ENCODE measurements around the gene SEMA4G.

Gene SEMA4G

GRCh38 chr10:100978121-100978900 is 9.0 kb downstream of the SEMA4G start:
- no peak overlapping the region for H3K4me3 ChIP-seq (ENCODE audit: low read length)
- H3K79me2 ChIP-seq (ENCODE audit: low read length) = no peaks in the 10 kb centered on the region
- H3K9ac ChIP-seq (ENCODE audit: low read length) = no peak overlapping the region
- no peaks in the 10 kb centered on the region for H3K4me1 ChIP-seq (ENCODE audit: low read length)
- no peak overlapping the region for H3K27ac ChIP-seq (ENCODE audit: low read length)
- no peak overlapping the region for H2AFZ ChIP-seq (ENCODE audit: low read length)
- no peaks in the 10 kb centered on the region for H3K36me3 ChIP-seq (replicated peaks; ENCODE audit: insufficient read depth, low read length)
- no peak for DNase-seq
- no peak for TF ChIP-seq EZH2phosphoT487 (IDR thresholded peaks at IDR 0.05; ENCODE audit: low read length)
- no peak for TF ChIP-seq CTCF (IDR thresholded peaks at IDR 0.05; ENCODE audit: low read length)
- TF ChIP-seq EZH2 (optimal IDR thresholded peaks at IDR 0.05; ENCODE audit: low read depth, low read length) = no peak
- no peaks in the 10 kb centered on the region for H3F3A ChIP-seq (ENCODE audit: insufficient read depth, low read length)
- no peak overlapping the region for H3K4me2 ChIP-seq (ENCODE audit: low read depth, low read length)
- no peaks in the 10 kb centered on the region for H3K9me3 ChIP-seq (replicated peaks; ENCODE audit: insufficient read depth, low read length)
- no peaks in the 10 kb centered on the region for H4K20me1 ChIP-seq (ENCODE audit: insufficient read depth, low read length)
- no peaks in the 10 kb centered on the region for H3K9me2 ChIP-seq (replicated peaks; ENCODE audit: insufficient read depth, low read length)
- no peaks in the 10 kb centered on the region for H3K27me3 ChIP-seq (replicated peaks; ENCODE audit: insufficient read depth, low read length)

GRCh38 chr10:100978901-100979195 is 9.5 kb downstream of the SEMA4G start:
- no peaks in the 10 kb centered on the region for H3K9me2 ChIP-seq (replicated peaks; ENCODE audit: insufficient read depth, low read length)
- no peak overlapping the region for H3K4me2 ChIP-seq (ENCODE audit: low read depth, low read length)
- no peaks in the 10 kb centered on the region for H3K4me1 ChIP-seq (ENCODE audit: low read length)
- H3K36me3 ChIP-seq (replicated peaks; ENCODE audit: insufficient read depth, low read length) = no peaks in the 10 kb centered on the region
- no peaks in the 10 kb centered on the region for H3K79me2 ChIP-seq (ENCODE audit: low read length)
- no peaks in the 10 kb centered on the region for H3K9me3 ChIP-seq (replicated peaks; ENCODE audit: insufficient read depth, low read length)
- no peak overlapping the region for H3K4me3 ChIP-seq (ENCODE audit: low read length)
- TF ChIP-seq EZH2phosphoT487 (IDR thresholded peaks at IDR 0.05; ENCODE audit: low read length) = no peak
- TF ChIP-seq EZH2 (optimal IDR thresholded peaks at IDR 0.05; ENCODE audit: low read depth, low read length) = no peak
- TF ChIP-seq CTCF (IDR thresholded peaks at IDR 0.05; ENCODE audit: low read length) = no peak
- no peaks in the 10 kb centered on the region for H3K27me3 ChIP-seq (replicated peaks; ENCODE audit: insufficient read depth, low read length)
- no peak for DNase-seq
- H3F3A ChIP-seq (ENCODE audit: insufficient read depth, low read length) = no peaks in the 10 kb centered on the region
- H3K9ac ChIP-seq (ENCODE audit: low read length) = no peak overlapping the region
- no peak overlapping the region for H2AFZ ChIP-seq (ENCODE audit: low read length)
- no peak overlapping the region for H3K27ac ChIP-seq (ENCODE audit: low read length)
- no peaks in the 10 kb centered on the region for H4K20me1 ChIP-seq (ENCODE audit: insufficient read depth, low read length)

GRCh38 chr10:100979791-100980272 is 10.5 kb downstream of the SEMA4G start:
- no peak overlapping the region for H3K9ac ChIP-seq (ENCODE audit: low read length)
- no peaks in the 10 kb centered on the region for H3K4me1 ChIP-seq (ENCODE audit: low read length)
- H2AFZ ChIP-seq (ENCODE audit: low read length) = no peak overlapping the region
- H3K4me3 ChIP-seq (ENCODE audit: low read length) = no peak overlapping the region
- no peaks in the 10 kb centered on the region for H3K27me3 ChIP-seq (replicated peaks; ENCODE audit: insufficient read depth, low read length)
- no peaks in the 10 kb centered on the region for H3F3A ChIP-seq (ENCODE audit: insufficient read depth, low read length)
- H3K9me3 ChIP-seq (replicated peaks; ENCODE audit: insufficient read depth, low read length) = no peaks in the 10 kb centered on the region
- no peak overlapping the region for H3K27ac ChIP-seq (ENCODE audit: low read length)
- no peak for DNase-seq
- H3K4me2 ChIP-seq (ENCODE audit: low read depth, low read length) = no peak overlapping the region
- no peaks in the 10 kb centered on the region for H3K79me2 ChIP-seq (ENCODE audit: low read length)
- TF ChIP-seq EZH2phosphoT487 (IDR thresholded peaks at IDR 0.05; ENCODE audit: low read length) = no peak
- TF ChIP-seq CTCF (IDR thresholded peaks at IDR 0.05; ENCODE audit: low read length) = no peak
- no peak for TF ChIP-seq EZH2 (optimal IDR thresholded peaks at IDR 0.05; ENCODE audit: low read depth, low read length)
- no peaks in the 10 kb centered on the region for H3K9me2 ChIP-seq (replicated peaks; ENCODE audit: insufficient read depth, low read length)
- H3K36me3 ChIP-seq (replicated peaks; ENCODE audit: insufficient read depth, low read length) = no peaks in the 10 kb centered on the region
- H4K20me1 ChIP-seq (ENCODE audit: insufficient read depth, low read length) = no peaks in the 10 kb centered on the region
